IMR-90 (cell line): Measurements from ENCODE around the gene OSBPL2. TPM values are rescaled to one million over a fixed set of nuclear protein-coding genes. Genes with fewer than 3 reads are reported as not detected.

Experiments
- ATAC-seq: fragments of 200-7000 bp; cut with Tn5 transposase; 2 replicates; pipeline ENCODE4 v1.9.1; 2020; ENCODE audit warnings: low read depth, mild to moderate bottlenecking, moderate library complexity
- BruUV-seq: library from RNA; stranded (reverse); fragments of 400-500 nt; replicated peaks from 2 replicates; lab custom pipeline; 2021; lab: Mats Ljungman, UMichigan
- CTCF ChIA-PET: fragments of 300-600 bp; formaldehyde crosslinking; extraction: SDS; loops from one replicate; lab custom pipeline; 2021; ENCODE audit warnings: antibody characterized with exemption; lab: Yijun Ruan, JAX
- POLR2A ChIA-PET: fragments of 300-600 bp; sonication (Branson Sonifier 250); formaldehyde crosslinking; loops from one replicate; lab custom pipeline; 2022; ENCODE audit warnings: antibody characterized with exemption; ENCODE audit not compliant: unreplicated experiment; lab: Charles Lee
- DNase-seq: peaks from one replicate; pipeline ENCODE4 v3.0.0; 2013
- H2AFZ ChIP-seq: replicated peaks from 2 replicates; pipeline ENCODE3; 2013; ENCODE audit warnings: low read length, mild to moderate bottlenecking; ENCODE audit not compliant: poor library complexity
- H2AK5ac ChIP-seq: 2 replicates; pipeline ENCODE4 v1.6.1; 2013; ENCODE audit warnings: low read depth, low read length, inconsistent platforms
- H2AK9ac ChIP-seq: replicated peaks from 2 replicates; pipeline ENCODE3; 2013; ENCODE audit warnings: mild to moderate bottlenecking, low read depth, low read length, moderate library complexity; ENCODE audit not compliant: poor library complexity
- H2BK120ac ChIP-seq: 2 replicates; pipeline ENCODE4 v1.6.1; 2013; ENCODE audit warnings: low read depth, low read length, inconsistent platforms
- H2BK15ac ChIP-seq: 3 replicates; pipeline ENCODE4 v1.6.1; 2013; ENCODE audit warnings: low read depth, low read length, inconsistent platforms
- H2BK20ac ChIP-seq: 2 replicates; pipeline ENCODE4 v1.6.1; 2013; ENCODE audit warnings: low read depth, mild to moderate bottlenecking, inconsistent platforms, low read length, moderate library complexity
- H2BK5ac ChIP-seq: 2 replicates; pipeline ENCODE4 v1.6.1; 2013; ENCODE audit warnings: mild to moderate bottlenecking, low read depth, low read length, inconsistent platforms; ENCODE audit not compliant: poor library complexity, severe bottlenecking
- H3K14ac ChIP-seq: replicated peaks from 2 replicates; pipeline ENCODE4 v1.6.1; 2013; ENCODE audit warnings: low read depth, low read length, inconsistent platforms
- H3K18ac ChIP-seq: 2 replicates; pipeline ENCODE4 v1.6.1; 2013; ENCODE audit warnings: low read depth, low read length, control low read depth
- H3K23ac ChIP-seq: 2 replicates; pipeline ENCODE4 v1.6.1; 2013; ENCODE audit warnings: low read depth, low read length, inconsistent platforms
- H3K27ac ChIP-seq: 2 replicates; pipeline ENCODE4 v1.5.1; 2013; ENCODE audit warnings: mild to moderate bottlenecking, control low read depth, low read length; ENCODE audit not compliant: insufficient read depth
- H3K27me3 ChIP-seq: 2 replicates; pipeline ENCODE4 v1.6.1; 2013; ENCODE audit warnings: low read length; ENCODE audit not compliant: control insufficient read depth, insufficient read depth
- H3K36me3 ChIP-seq: 2 replicates; pipeline ENCODE4 v1.6.1; 2013; ENCODE audit warnings: low read length, mixed read lengths; ENCODE audit not compliant: control insufficient read depth, insufficient read depth
- H3K4ac ChIP-seq: 2 replicates; pipeline ENCODE4 v1.6.1; 2013; ENCODE audit warnings: low read depth, low read length, inconsistent platforms
- H3K4me1 ChIP-seq: 2 replicates; pipeline ENCODE4 v1.6.1; 2013; ENCODE audit warnings: low read length, mixed read lengths; ENCODE audit not compliant: control insufficient read depth, insufficient read depth
- H3K4me2 ChIP-seq: 2 replicates; pipeline ENCODE4 v1.6.1; 2013; ENCODE audit warnings: low read depth, mild to moderate bottlenecking, control low read depth, low read length, moderate library complexity
- H3K4me3 ChIP-seq: 2 replicates; pipeline ENCODE4 v1.5.1; 2013; ENCODE audit warnings: low read depth, mild to moderate bottlenecking, control low read depth, low read length, moderate library complexity; ENCODE audit not compliant: insufficient read depth
- H3K56ac ChIP-seq: 2 replicates; pipeline ENCODE4 v1.6.1; 2013; ENCODE audit warnings: low read length, inconsistent platforms; ENCODE audit not compliant: insufficient read depth; ENCODE audit errors: extremely low read depth
- H3K79me1 ChIP-seq, 2 experiments: 2 replicates each; pipeline ENCODE4 v1.6.1; 2013; ENCODE audit warnings: low read length in 2 of 2, inconsistent platforms in 1 of 2, low read depth in 1 of 2
- H3K9ac ChIP-seq: 2 replicates; pipeline ENCODE4 v1.6.1; 2013; ENCODE audit warnings: low read depth, low read length, control low read depth
- H3K9me1 ChIP-seq: 2 replicates; pipeline ENCODE4 v1.6.1; 2013; ENCODE audit warnings: low read length, inconsistent platforms; ENCODE audit not compliant: insufficient read depth
- H3K9me3 ChIP-seq: 2 replicates; pipeline ENCODE4 v1.6.1; 2013; ENCODE audit warnings: low read length; ENCODE audit not compliant: control insufficient read depth, insufficient read depth
- H4K20me1 ChIP-seq: 2 replicates; pipeline ENCODE4 v1.6.1; 2013; ENCODE audit warnings: low read length, inconsistent platforms; ENCODE audit not compliant: insufficient read depth
- H4K5ac ChIP-seq: 2 replicates; pipeline ENCODE4 v1.6.1; 2013; ENCODE audit warnings: mild to moderate bottlenecking, low read depth, low read length, control low read depth
- H4K8ac ChIP-seq, 2 experiments: 2 replicates each; pipeline ENCODE4 v1.6.1; 2013; ENCODE audit warnings: low read depth in 2 of 2, low read length in 2 of 2, control low read depth in 1 of 2, inconsistent platforms in 1 of 2
- H4K91ac ChIP-seq: 2 replicates; pipeline ENCODE4 v1.6.1; 2013; ENCODE audit warnings: low read depth, low read length, inconsistent platforms; ENCODE audit not compliant: insufficient read depth
- MAZ ChIP-seq: IDR thresholded peaks from 2 replicates; pipeline ENCODE4 v1.6.1; 2012; ENCODE audit warnings: low read depth, mild to moderate bottlenecking, low read length, improper control_type of control experiment, moderate library complexity, borderline replicate concordance
- WGBS, 2 experiments: methylation state at CpG; one replicate each; pipeline versions ENCODE4 v1.1.5 to v1.1.7; 2013; ENCODE audit warnings: missing lambda C conversion rate in 2 of 2; ENCODE audit not compliant: insufficient read length in 1 of 2; ENCODE audit errors: extremely low coverage in 2 of 2; 5-methylcytosine and 5-hydroxymethylcytosine counted together
- dilution Hi-C: fragments of 300-500 bp; cut with HindIII; formaldehyde crosslinking; loops from one replicate; pipeline ENCODE4 v1.14.3; 2018; ENCODE audit warnings: low sequenced_read_pairs; ENCODE audit not compliant: unreplicated experiment
- in situ Hi-C: fragments of 300-500 bp; cut with MboI; formaldehyde crosslinking; loops from 3 replicates; pipeline ENCODE4 v1.14.3; 2019; ENCODE audit warnings: low sequenced_read_pairs, inconsistent platforms, mixed read lengths
- intact Hi-C: fragments of 100-400 bp; cut with micrococcal nuclease; formaldehyde crosslinking; loops from 2 replicates; pipeline ENCODE4 v1.10.0; 2022
- polyA plus RNA-seq, 3 experiments: library from polyadenylated mRNA; depleted of rRNA; stranded (reverse); fragments of >200 nt; gene quantifications; 2 replicates each; pipeline ENCODE4 v1.2.3, GENCODE V29; 2012; ENCODE audit warnings: low replicate concordance in 1 of 3
- total RNA-seq: library from RNA; depleted of rRNA; stranded (reverse); fragments of >200 nt; gene quantifications from 2 replicates; pipeline ENCODE4 v1.2.3, GENCODE V29; 2012

Gene OSBPL2
- total and polyA plus RNA-seq, 2 of the 4 experiments (the other 2 are of a cell fraction) = 19.3 to 27.6 TPM

GRCh38 chr20:62243106-62243505 lies 4.8 kb downstream of the OSBPL2 start:
- POLR2A ChIA-PET = no interaction called here
- in situ Hi-C loops (no loop called here), dilution Hi-C loops (no loop called here)

More at GRCh38 chr20:62243106-62243505, 4.8 kb downstream of the OSBPL2 start:
- no peak for ATAC-seq
- Histone ChIP-seq H3K9me3 (no peaks in the 10 kb centered on the region), H3K27ac (no peak overlapping the region), H3K56ac (no peak overlapping the region), H2BK15ac (no peak overlapping the region), H3K9me1 (peaks cover 13% of the 10 kb centered on the region), H2BK5ac (no peak overlapping the region), H2AK5ac (no peak overlapping the region), H3K14ac (no peak overlapping the region), H3K36me3 (peaks cover 21% of the 10 kb centered on the region; the same call in 1 of the 2 replicates), H2BK20ac (no peak overlapping the region), H4K20me1 (peaks cover 84% of the 10 kb centered on the region), H2BK120ac (no peak overlapping the region), H3K4me3 (no peak overlapping the region), H3K23ac (no peak overlapping the region), H2AK9ac (no peak overlapping the region), H2AFZ (no peak overlapping the region), H3K9ac (no peak overlapping the region), H3K79me1 (peaks cover 24 to 81% of the 10 kb centered on the region in 2 experiments), H3K4me2 (no peak overlapping the region), H3K27me3 (no peaks in the 10 kb centered on the region), H3K18ac (no peak overlapping the region), H3K4ac (no peak overlapping the region), H4K91ac (no peak overlapping the region), H4K8ac (no peak overlapping the region), H3K4me1 (peaks cover 4% of the 10 kb centered on the region), H4K5ac (no peak overlapping the region)
- no peak for DNase-seq
- WGBS, 2 experiments = 88% methylated on average over 9 of the region's 22 CpGs; no CpG with 5 or more reads in 1 of the 2 experiments
- BruUV-seq = no TSS peak
- CTCF ChIA-PET = no interaction called here
- intact Hi-C loops = no loop called here
- no peak for TF ChIP-seq MAZ
